HepG2 (cell line): ENCODE data around the gene GGA2. TPM values are rescaled to one million over a fixed set of nuclear protein-coding genes. Genes with fewer than 3 reads are reported as not detected.

Experiments
- HES4 ChIP-seq: sonication (generic); formaldehyde crosslinking; IDR thresholded peaks from 2 replicates; pipeline ENCODE4 v1.9.0; 2021; ENCODE audit warnings: mild to moderate bottlenecking, missing genetic modification reagents, borderline replicate concordance
- JUN ChIP-seq: sonication (generic); formaldehyde crosslinking; IDR thresholded peaks from 2 replicates; pipeline ENCODE4 v1.4.0; 2020; ENCODE audit warnings: mild to moderate bottlenecking, missing genetic modification reagents
- MYNN ChIP-seq: sonication (generic); formaldehyde crosslinking; IDR thresholded peaks from 2 replicates; pipeline ENCODE4 v1.4.0; 2020; ENCODE audit warnings: mild to moderate bottlenecking, low read depth, missing genetic modification reagents
- SOX13 ChIP-seq, 3 experiments: fragments of 450-650 bp in 1 of 3; sonication (generic) in 1 of 3; formaldehyde crosslinking in 1 of 3; IDR thresholded peaks in 2 of 3; conservative IDR thresholded peaks in 1 of 3; 2 replicates each; pipeline versions ENCODE4 v1.5.0 to v1.6.1; 2016 to 2020; ENCODE audit warnings: antibody characterized with exemption in 1 of 3, mild to moderate bottlenecking in 1 of 3, missing compliant biosample characterization in 1 of 3, missing genetic modification reagents in 1 of 3, moderate library complexity in 1 of 3
- SOX6 ChIP-seq, 2 experiments: fragments of 450-650 bp in 1 of 2; sonication (generic) in 1 of 2; formaldehyde crosslinking in 1 of 2; IDR thresholded peaks; 2 replicates each; pipeline versions ENCODE4 v1.4.0 to v1.6.1; 2017 to 2020; ENCODE audit warnings: antibody characterized with exemption in 1 of 2, mild to moderate bottlenecking in 1 of 2, missing genetic modification reagents in 1 of 2
- TCF7 ChIP-seq: sonication (generic); IDR thresholded peaks from 2 replicates; pipeline ENCODE4 v1.6.1; 2016; ENCODE audit warnings: antibody characterized with exemption, low read depth
- THAP11 ChIP-seq: IDR thresholded peaks from 2 replicates; pipeline ENCODE4 v1.6.1; 2016; ENCODE audit warnings: missing biosample characterization, missing genetic modification reagents
- XBP1 ChIP-seq: sonication (generic); formaldehyde crosslinking; IDR thresholded peaks from 2 replicates; pipeline ENCODE4 v1.5.0; 2020; ENCODE audit warnings: missing genetic modification reagents
- ZIK1 ChIP-seq: sonication (generic); formaldehyde crosslinking; IDR thresholded peaks from 2 replicates; pipeline ENCODE4 v1.5.0; 2020; ENCODE audit warnings: mild to moderate bottlenecking, low read depth, missing genetic modification reagents, borderline replicate concordance
- ZNF274 ChIP-seq: sonication (generic); formaldehyde crosslinking; IDR thresholded peaks from 2 replicates; pipeline ENCODE4 v1.5.1; 2020; ENCODE audit warnings: mild to moderate bottlenecking, missing genetic modification reagents
- ZNF468 ChIP-seq: sonication (generic); formaldehyde crosslinking; IDR thresholded peaks from 2 replicates; pipeline ENCODE4 v1.8.0; 2022; ENCODE audit warnings: mild to moderate bottlenecking, moderate library complexity, missing genetic modification reagents
- ZNF589 ChIP-seq: sonication (generic); formaldehyde crosslinking; conservative IDR thresholded peaks from 2 replicates; pipeline ENCODE4 v1.8.0; 2022; ENCODE audit warnings: mild to moderate bottlenecking, moderate library complexity, missing genetic modification reagents
- ZNF678 ChIP-seq: sonication (generic); formaldehyde crosslinking; IDR thresholded peaks from 2 replicates; pipeline ENCODE4 v1.4.0; 2020; ENCODE audit warnings: mild to moderate bottlenecking, missing genetic modification reagents
- ZNF777 ChIP-seq: sonication (generic); formaldehyde crosslinking; IDR thresholded peaks from 2 replicates; pipeline ENCODE4 v1.4.0; 2020; ENCODE audit warnings: missing genetic modification reagents
- ZNF891 ChIP-seq: sonication (generic); formaldehyde crosslinking; IDR thresholded peaks from 2 replicates; pipeline ENCODE4 v1.5.0; 2020; ENCODE audit warnings: mild to moderate bottlenecking, missing genetic modification reagents
- polyA plus RNA-seq, 8 experiments: library from polyadenylated mRNA; depleted of rRNA in 3 of 8; stranded (reverse) in 7 of 8; unstranded in 1 of 8; fragments of >200 nt; fragmentation: Illumina TruSeq in 4 of 8; extraction: Trizol in 4 of 8; gene quantifications; 2 replicates each; pipeline versions ENCODE4 v1.2.1 to v1.2.3, GENCODE V29; 2011 to 2016; ENCODE audit warnings: low read depth in 4 of 8, missing spikeins in 1 of 8, mixed read lengths in 1 of 8; ENCODE audit not compliant: insufficient read depth in 1 of 8
- total RNA-seq, 5 experiments: library from RNA; depleted of rRNA; stranded (reverse); fragments of >200 nt; fragmentation: Illumina TruSeq; extraction: Trizol; gene quantifications; 2 replicates each; pipeline ENCODE4 v1.2.3, GENCODE V29; 2016; ENCODE audit warnings: low read depth in 1 of 5
- TF ChIP-seq, protein P1 (sequence below): IDR thresholded peaks from 2 replicates; pipeline ENCODE4 v1.6.1; 2016; ENCODE audit warnings: missing compliant biosample characterization, missing genetic modification reagents, borderline replicate concordance
- TF ChIP-seq, protein P2 (sequence below): sonication (generic); formaldehyde crosslinking; IDR thresholded peaks from 2 replicates; pipeline ENCODE4 v1.5.1; 2020; ENCODE audit warnings: missing genetic modification reagents, mild to moderate bottlenecking, borderline replicate concordance
- TF ChIP-seq, protein P3 (sequence below): sonication (generic); formaldehyde crosslinking; IDR thresholded peaks from 2 replicates; pipeline ENCODE4 v1.9.0; 2021; ENCODE audit warnings: missing genetic modification reagents, borderline replicate concordance
- TF ChIP-seq, protein P4 (sequence below): sonication (generic); formaldehyde crosslinking; IDR thresholded peaks from 2 replicates; pipeline ENCODE4 v1.4.0; 2020; ENCODE audit warnings: mild to moderate bottlenecking, low read depth, missing genetic modification reagents

The GGA2 gene
- total and polyA plus RNA-seq, 2 of the 13 experiments (the other 11 are each of a cell fraction or from before 2014, with no cell fraction given) = 51.5 to 69.8 TPM

DNA sequence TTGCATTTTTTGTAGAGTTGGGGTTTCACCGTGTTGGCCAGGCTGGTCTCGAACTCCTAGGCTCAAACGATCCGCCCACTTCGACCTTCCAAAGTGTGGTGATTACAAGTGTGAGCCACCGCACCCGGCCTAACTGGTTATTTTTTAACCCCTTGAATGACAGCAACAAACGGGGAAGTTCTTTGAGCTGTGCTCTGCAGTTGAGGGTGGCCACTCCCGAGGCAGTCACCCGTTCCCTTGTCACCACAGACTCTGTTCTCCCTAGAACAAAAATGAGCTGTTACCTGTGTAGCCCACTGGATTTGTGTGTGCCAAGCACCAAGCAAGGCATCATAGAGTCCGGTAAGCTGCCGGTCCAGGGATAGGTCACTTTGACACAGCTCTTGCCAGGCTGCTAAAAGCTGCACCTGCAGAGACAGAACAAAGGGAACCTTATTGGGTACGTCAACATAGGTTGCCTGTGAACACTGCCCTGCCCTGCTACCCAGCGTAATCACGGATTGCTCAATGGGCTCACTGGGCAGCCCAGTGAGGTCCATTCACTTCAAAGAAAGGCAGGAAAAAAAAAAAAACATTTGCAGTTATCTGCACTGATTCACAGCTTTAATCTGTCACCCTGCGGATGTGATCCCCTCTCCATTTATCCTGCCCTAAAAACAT, 76.9 kb downstream of the GGA2 start (continued):
- TF ChIP-seq, protein P1, sequence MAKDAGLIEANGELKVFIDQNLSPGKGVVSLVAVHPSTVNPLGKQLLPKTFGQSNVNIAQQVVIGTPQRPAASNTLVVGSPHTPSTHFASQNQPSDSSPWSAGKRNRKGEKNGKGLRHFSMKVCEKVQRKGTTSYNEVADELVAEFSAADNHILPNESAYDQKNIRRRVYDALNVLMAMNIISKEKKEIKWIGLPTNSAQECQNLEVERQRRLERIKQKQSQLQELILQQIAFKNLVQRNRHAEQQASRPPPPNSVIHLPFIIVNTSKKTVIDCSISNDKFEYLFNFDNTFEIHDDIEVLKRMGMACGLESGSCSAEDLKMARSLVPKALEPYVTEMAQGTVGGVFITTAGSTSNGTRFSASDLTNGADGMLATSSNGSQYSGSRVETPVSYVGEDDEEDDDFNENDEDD (CRISPR knock-in tag) = no peak
- TF ChIP-seq ZNF891 (CRISPR knock-in tag) = no peak
- TF ChIP-seq ZIK1 (CRISPR knock-in tag) = no peak
- no peak for TF ChIP-seq SOX13 (IDR thresholded peaks at IDR 0.05)
- no peak for TF ChIP-seq SOX13 (CRISPR knock-in tag; conservative IDR thresholded peaks at IDR 0.05 in 1 of 2, IDR thresholded peaks at IDR 0.05 in 1 of 2)
- TF ChIP-seq ZNF777 (CRISPR knock-in tag) = no peak
- TF ChIP-seq XBP1 = no peak
- TF ChIP-seq, protein P2, sequence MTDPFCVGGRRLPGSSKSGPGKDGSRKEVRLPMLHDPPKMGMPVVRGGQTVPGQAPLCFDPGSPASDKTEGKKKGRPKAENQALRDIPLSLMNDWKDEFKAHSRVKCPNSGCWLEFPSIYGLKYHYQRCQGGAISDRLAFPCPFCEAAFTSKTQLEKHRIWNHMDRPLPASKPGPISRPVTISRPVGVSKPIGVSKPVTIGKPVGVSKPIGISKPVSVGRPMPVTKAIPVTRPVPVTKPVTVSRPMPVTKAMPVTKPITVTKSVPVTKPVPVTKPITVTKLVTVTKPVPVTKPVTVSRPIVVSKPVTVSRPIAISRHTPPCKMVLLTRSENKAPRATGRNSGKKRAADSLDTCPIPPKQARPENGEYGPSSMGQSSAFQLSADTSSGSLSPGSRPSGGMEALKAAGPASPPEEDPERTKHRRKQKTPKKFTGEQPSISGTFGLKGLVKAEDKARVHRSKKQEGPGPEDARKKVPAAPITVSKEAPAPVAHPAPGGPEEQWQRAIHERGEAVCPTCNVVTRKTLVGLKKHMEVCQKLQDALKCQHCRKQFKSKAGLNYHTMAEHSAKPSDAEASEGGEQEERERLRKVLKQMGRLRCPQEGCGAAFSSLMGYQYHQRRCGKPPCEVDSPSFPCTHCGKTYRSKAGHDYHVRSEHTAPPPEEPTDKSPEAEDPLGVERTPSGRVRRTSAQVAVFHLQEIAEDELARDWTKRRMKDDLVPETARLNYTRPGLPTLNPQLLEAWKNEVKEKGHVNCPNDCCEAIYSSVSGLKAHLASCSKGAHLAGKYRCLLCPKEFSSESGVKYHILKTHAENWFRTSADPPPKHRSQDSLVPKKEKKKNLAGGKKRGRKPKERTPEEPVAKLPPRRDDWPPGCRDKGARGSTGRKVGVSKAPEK (CRISPR knock-in tag) = no peak
- TF ChIP-seq ZNF678 (CRISPR knock-in tag) = no peak
- no peak for TF ChIP-seq THAP11 (CRISPR knock-in tag)
- peak; percentile 18; the same call in 1 of the 2 replicates for TF ChIP-seq TCF7
- no peak for TF ChIP-seq ZNF589
- TF ChIP-seq MYNN (CRISPR knock-in tag) = no peak
- TF ChIP-seq, protein P3, sequence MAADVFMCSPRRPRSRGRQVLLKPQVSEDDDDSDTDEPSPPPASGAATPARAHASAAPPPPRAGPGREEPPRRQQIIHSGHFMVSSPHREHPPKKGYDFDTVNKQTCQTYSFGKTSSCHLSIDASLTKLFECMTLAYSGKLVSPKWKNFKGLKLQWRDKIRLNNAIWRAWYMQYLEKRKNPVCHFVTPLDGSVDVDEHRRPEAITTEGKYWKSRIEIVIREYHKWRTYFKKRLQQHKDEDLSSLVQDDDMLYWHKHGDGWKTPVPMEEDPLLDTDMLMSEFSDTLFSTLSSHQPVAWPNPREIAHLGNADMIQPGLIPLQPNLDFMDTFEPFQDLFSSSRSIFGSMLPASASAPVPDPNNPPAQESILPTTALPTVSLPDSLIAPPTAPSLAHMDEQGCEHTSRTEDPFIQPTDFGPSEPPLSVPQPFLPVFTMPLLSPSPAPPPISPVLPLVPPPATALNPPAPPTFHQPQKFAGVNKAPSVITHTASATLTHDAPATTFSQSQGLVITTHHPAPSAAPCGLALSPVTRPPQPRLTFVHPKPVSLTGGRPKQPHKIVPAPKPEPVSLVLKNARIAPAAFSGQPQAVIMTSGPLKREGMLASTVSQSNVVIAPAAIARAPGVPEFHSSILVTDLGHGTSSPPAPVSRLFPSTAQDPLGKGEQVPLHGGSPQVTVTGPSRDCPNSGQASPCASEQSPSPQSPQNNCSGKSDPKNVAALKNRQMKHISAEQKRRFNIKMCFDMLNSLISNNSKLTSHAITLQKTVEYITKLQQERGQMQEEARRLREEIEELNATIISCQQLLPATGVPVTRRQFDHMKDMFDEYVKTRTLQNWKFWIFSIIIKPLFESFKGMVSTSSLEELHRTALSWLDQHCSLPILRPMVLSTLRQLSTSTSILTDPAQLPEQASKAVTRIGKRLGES = no peak
- no peak for TF ChIP-seq JUN (CRISPR knock-in tag)
- TF ChIP-seq HES4 (CRISPR knock-in tag) = no peak
- TF ChIP-seq, protein P4, sequence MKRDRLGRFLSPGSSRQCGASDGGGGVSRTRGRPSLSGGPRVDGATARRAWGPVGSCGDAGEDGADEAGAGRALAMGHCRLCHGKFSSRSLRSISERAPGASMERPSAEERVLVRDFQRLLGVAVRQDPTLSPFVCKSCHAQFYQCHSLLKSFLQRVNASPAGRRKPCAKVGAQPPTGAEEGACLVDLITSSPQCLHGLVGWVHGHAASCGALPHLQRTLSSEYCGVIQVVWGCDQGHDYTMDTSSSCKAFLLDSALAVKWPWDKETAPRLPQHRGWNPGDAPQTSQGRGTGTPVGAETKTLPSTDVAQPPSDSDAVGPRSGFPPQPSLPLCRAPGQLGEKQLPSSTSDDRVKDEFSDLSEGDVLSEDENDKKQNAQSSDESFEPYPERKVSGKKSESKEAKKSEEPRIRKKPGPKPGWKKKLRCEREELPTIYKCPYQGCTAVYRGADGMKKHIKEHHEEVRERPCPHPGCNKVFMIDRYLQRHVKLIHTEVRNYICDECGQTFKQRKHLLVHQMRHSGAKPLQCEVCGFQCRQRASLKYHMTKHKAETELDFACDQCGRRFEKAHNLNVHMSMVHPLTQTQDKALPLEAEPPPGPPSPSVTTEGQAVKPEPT (CRISPR knock-in tag) = no peak
- no peak for TF ChIP-seq ZNF274 (CRISPR knock-in tag)
- no peak for TF ChIP-seq ZNF468 (CRISPR knock-in tag)
- no peak for TF ChIP-seq SOX6 (IDR thresholded peaks at IDR 0.05)
- TF ChIP-seq SOX6 (CRISPR knock-in tag; IDR thresholded peaks at IDR 0.05) = no peak
